Esophagus muscularis mucosa (tissue), 3 donors: ENCODE measurements around the gene KLC1.

Source experiments
- POLR2A ChIP-seq: fragments of 450-650 bp; IDR thresholded peaks from one replicate; pipeline ENCODE4 v1.6.1; 2017; ENCODE audit warnings: antibody characterized with exemption, moderate library complexity, mild to moderate bottlenecking, low read depth
- POLR2AphosphoS5 ChIP-seq, 2 donors: sonication (generic); formaldehyde crosslinking; IDR thresholded peaks; one replicate each; pipeline ENCODE4 v1.6.1; 2017; ENCODE audit warnings: antibody characterized with exemption in 2 of 2
- TF ChIP-seq, protein P1 (sequence below), 3 experiments: fragments of 200-600 bp in 2 of 3; fragments of 450-650 bp in 1 of 3; sonication (generic) in 2 of 3; IDR thresholded peaks; one replicate each; pipeline ENCODE4 v1.5.1; 2017 to 2019; ENCODE audit warnings: antibody characterized with exemption in 3 of 3, mild to moderate bottlenecking in 2 of 3, moderate library complexity in 1 of 3

DNA sequence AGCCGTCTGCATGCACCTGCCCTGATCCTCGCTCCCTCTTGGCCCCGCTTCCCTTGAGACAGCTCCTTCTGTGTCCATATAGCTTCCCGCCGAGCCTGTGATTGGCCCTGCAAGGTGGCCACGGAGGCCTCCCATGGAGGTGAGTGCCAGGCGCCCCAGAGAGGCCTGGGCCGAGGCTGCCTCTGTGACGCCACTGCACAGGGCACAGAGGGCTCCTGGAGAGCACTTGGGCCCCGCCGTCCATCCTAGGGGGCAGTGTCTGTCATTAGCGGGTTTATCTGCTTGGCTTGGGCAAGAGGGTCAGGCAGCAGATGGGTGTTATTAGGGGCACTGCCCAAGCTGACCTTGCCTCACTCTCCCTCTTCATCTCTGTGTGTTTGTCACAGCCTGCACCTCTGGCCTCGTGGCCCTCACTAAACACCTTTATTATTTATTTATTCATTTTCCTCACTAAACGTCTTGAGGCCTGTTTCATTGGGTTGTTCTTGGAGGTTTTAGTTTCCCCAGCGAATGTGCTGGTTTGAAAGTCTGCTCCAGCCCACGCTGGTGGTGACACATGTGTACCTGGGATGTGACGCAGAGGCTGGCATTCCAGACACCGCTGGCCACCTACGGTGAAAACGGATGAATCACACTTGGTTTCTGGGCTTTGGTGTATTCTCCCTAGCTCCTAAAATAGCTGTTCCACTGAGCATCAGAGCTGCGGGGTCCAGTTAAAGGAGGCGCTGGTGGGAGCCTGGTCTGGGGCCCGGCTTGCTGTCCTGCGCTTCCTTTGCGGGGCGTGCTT lies 92.5 kb downstream of the KLC1 start:
- TF ChIP-seq POLR2A (no peak), POLR2AphosphoS5 (IDR thresholded peaks at IDR 0.05) (peak; percentile 69 to 75)
- TF ChIP-seq, protein P1, sequence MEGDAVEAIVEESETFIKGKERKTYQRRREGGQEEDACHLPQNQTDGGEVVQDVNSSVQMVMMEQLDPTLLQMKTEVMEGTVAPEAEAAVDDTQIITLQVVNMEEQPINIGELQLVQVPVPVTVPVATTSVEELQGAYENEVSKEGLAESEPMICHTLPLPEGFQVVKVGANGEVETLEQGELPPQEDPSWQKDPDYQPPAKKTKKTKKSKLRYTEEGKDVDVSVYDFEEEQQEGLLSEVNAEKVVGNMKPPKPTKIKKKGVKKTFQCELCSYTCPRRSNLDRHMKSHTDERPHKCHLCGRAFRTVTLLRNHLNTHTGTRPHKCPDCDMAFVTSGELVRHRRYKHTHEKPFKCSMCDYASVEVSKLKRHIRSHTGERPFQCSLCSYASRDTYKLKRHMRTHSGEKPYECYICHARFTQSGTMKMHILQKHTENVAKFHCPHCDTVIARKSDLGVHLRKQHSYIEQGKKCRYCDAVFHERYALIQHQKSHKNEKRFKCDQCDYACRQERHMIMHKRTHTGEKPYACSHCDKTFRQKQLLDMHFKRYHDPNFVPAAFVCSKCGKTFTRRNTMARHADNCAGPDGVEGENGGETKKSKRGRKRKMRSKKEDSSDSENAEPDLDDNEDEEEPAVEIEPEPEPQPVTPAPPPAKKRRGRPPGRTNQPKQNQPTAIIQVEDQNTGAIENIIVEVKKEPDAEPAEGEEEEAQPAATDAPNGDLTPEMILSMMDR (IDR thresholded peaks at IDR 0.05): no peak
